Medulla oblongata (tissue), 1 donor: Measurements from ENCODE around the gene MYL11.
A peak's percentile ranks its signal among the peaks of the same experiment; 100 is the strongest.

ENCODE experiments used
- DNase-seq: peaks from one replicate; pipeline ENCODE4 v3.0.0-alpha.2; 2015; ENCODE audit errors: extremely low spot score

MYL11 gene

GRCh38 chr16:30354423-30355143 is 20.0 kb upstream of the MYL11 start:
- no peak for DNase-seq

GRCh38 chr16:30355144-30355953 is 19.3 kb upstream of the MYL11 start, which contains the start of gene CD2BP2:
Gene CD2BP2, minus strand, starts transcription at chr16:30355308. Its CDS starts 627 bp downstream, at chr16:30354681.
- DNase-seq: peak; percentile 100

- no peak for DNase-seq
Measured at GRCh38 chr16:30355954-30356308, 18.7 kb upstream of the MYL11 start.

- peak; percentile 70 for DNase-seq
Measured at GRCh38 chr16:30356401-30357084, 18.1 kb upstream of the MYL11 start.

GRCh38 chr16:30357085-30357714 is 17.4 kb upstream of the MYL11 start:
- no peak for DNase-seq

- DNase-seq: no peak
Measured at GRCh38 chr16:30357715-30358576, 16.7 kb upstream of the MYL11 start.

GRCh38 chr16:30358577-30358936 is 16.0 kb upstream of the MYL11 start:
- DNase-seq: no peak

GRCh38 chr16:30358990-30359870 is 15.4 kb upstream of the MYL11 start:
- no peak for DNase-seq

GRCh38 chr16:30359871-30360170 is 14.8 kb upstream of the MYL11 start:
- DNase-seq: no peak

GRCh38 chr16:30361180-30361579 is 13.4 kb upstream of the MYL11 start:
- DNase-seq: no peak

GRCh38 chr16:30365200-30365599 is 9.4 kb upstream of the MYL11 start:
- DNase-seq: no peak

- DNase-seq: no peak
Measured at GRCh38 chr16:30366511-30366910, 8.1 kb upstream of the MYL11 start.

- no peak for DNase-seq
Measured at GRCh38 chr16:30367349-30368009, 7.1 kb upstream of the MYL11 start.

GRCh38 chr16:30368122-30368791 is 6.3 kb upstream of the MYL11 start:
- no peak for DNase-seq

GRCh38 chr16:30368792-30369090 is 5.9 kb upstream of the MYL11 start:
- no peak for DNase-seq

- DNase-seq: no peak
Measured at GRCh38 chr16:30369091-30369937, 5.3 kb upstream of the MYL11 start.

GRCh38 chr16:30369938-30370455 is 4.6 kb upstream of the MYL11 start:
- no peak for DNase-seq
